GM21367 (cell line): ENCODE data around the gene PRKCZ.

ENCODE experiments used
- ATAC-seq: cut with Tn5 transposase; IDR thresholded peaks from one replicate; pipeline ENCODE4 v1.9.1; 2021; ENCODE audit not compliant: unreplicated experiment

Gene PRKCZ

GRCh38 chr1:2204415-2205190 lies 154.4 kb downstream of the PRKCZ start:
- no peak for ATAC-seq

GRCh38 chr1:2205191-2205952 lies 155.2 kb downstream of the PRKCZ start:
- ATAC-seq = peak; percentile 52

GRCh38 chr1:2206813-2207487 lies 156.7 kb downstream of the PRKCZ start:
- ATAC-seq = no peak

GRCh38 chr1:2208309-2209239 lies 158.4 kb downstream of the PRKCZ start:
- no peak for ATAC-seq

GRCh38 chr1:2209400-2210083 lies 159.3 kb downstream of the PRKCZ start:
- no peak for ATAC-seq

- no peak for ATAC-seq
Observed at GRCh38 chr1:2210084-2210653, 160.0 kb downstream of the PRKCZ start.

GRCh38 chr1:2210786-2211185 lies 160.6 kb downstream of the PRKCZ start:
- ATAC-seq = no peak

GRCh38 chr1:2212274-2212531 lies 162.0 kb downstream of the PRKCZ start:
- ATAC-seq = no peak

- no peak for ATAC-seq
Observed at GRCh38 chr1:2212532-2213491, 162.6 kb downstream of the PRKCZ start.

GRCh38 chr1:2213576-2214505 lies 163.6 kb downstream of the PRKCZ start:
- ATAC-seq = no peak

- no peak for ATAC-seq
Observed at GRCh38 chr1:2214541-2215241, 164.5 kb downstream of the PRKCZ start.

- ATAC-seq = no peak
Observed at GRCh38 chr1:2215329-2215728, 165.1 kb downstream of the PRKCZ start.

- ATAC-seq = no peak
Observed at GRCh38 chr1:2215909-2216766, 165.9 kb downstream of the PRKCZ start.

- ATAC-seq = no peak
Observed at GRCh38 chr1:2216767-2217058, 166.5 kb downstream of the PRKCZ start.

GRCh38 chr1:2221271-2221670 lies 171.1 kb downstream of the PRKCZ start:
- no peak for ATAC-seq

- ATAC-seq = no peak
Observed at GRCh38 chr1:2224170-2224584, 174.0 kb downstream of the PRKCZ start.
